Measurements from ENCODE around the gene EXOC6. TPM values are rescaled to one million over a fixed set of nuclear protein-coding genes. Genes with fewer than 3 reads are reported as not detected.
A peak's percentile ranks its signal among the peaks of the same experiment; 100 is the strongest.

Gene EXOC6
- total and polyA plus RNA-seq, 10 of the 15 experiments (the other 5 are each of a cell fraction or from before 2014, with no cell fraction given): 7.6 to 53.8 (median 13.3) TPM

DNA sequence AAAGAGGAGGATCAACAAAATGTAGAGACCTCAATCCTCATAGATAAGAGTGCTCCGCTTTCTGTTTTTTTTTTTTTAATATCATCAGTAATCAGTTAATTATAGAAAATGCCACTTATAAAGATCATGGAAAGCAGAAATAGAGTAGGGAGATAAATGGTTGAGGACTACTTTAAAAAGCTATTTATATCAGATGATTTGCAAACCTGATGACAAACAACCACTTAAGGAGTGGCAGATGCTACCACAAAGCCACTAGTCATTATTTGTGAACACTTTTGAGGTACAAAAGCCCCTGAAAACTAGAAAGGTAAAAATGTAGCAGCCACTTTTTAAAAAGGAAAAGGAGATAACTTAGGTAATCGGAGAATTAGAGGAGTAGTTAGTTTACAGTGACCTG lies 113.3 kb downstream of the EXOC6 start:
- ChIA-PET RAD21 (ENCODE audit: unreplicated experiment) (no interaction called here), POLR2A (no interaction called here), CTCF (no interaction called here), SMC1A (ENCODE audit: uncharacterized antibody, unreplicated experiment) (interaction anchor here (0.6 kb wide), 1 partner anchor 370 kb away, joined by 3 read pairs; no protein-coding TSS in a partner anchor)
- Histone ChIP-seq H3K36me3 (ENCODE audit: control insufficient read depth in 2 of 2, insufficient read depth in 2 of 2, low read length in 1 of 2) (no peaks in the 10 kb centered on the region), H3K4me3 (no peak overlapping the region), H3K27me3 (replicated peaks in 1 of 2; ENCODE audit: control insufficient read depth in 2 of 2, insufficient read depth in 2 of 2, low read length in 1 of 2) (no peaks in the 10 kb centered on the region), H3K27ac (ENCODE audit: control insufficient read depth, insufficient read depth) (no peak overlapping the region), H4K20me1 (ENCODE audit: control insufficient read depth, insufficient read depth) (no peaks in the 10 kb centered on the region), H2AFZ (ENCODE audit: control insufficient read depth, low read depth, low read length) (no peak overlapping the region), H3K79me2 (ENCODE audit: control insufficient read depth, insufficient read depth, low read length) (no peaks in the 10 kb centered on the region), H3K9ac (ENCODE audit: control insufficient read depth, insufficient read depth, low read length) (no peak overlapping the region), H3K4me1 (ENCODE audit: control insufficient read depth, insufficient read depth, low read length) (no peaks in the 10 kb centered on the region), H3K4me2 (ENCODE audit: control insufficient read depth, insufficient read depth) (no peak overlapping the region), H3K9me3 (replicated peaks; ENCODE audit: control insufficient read depth, insufficient read depth, low read length) (no peaks in the 10 kb centered on the region)
- no peak for FAIRE-seq
- BruUV-seq (replicated peaks): no TSS peak
- intact Hi-C loops (cut with micrococcal nuclease; ENCODE audit: unreplicated experiment) (no loop called here), in situ Hi-C loops (cut with MboI) (no loop called here)
- TF ChIP-seq SPI1 (IDR thresholded peaks at IDR 0.05; ENCODE audit: borderline replicate concordance, insufficient read depth, low read depth, low read length) (no peak), ATF7 (IDR thresholded peaks at IDR 0.05; ENCODE audit: low read depth) (no peak), POLR2A (IDR thresholded peaks at IDR 0.05; ENCODE audit: low read depth, low read length) (no peak), MEF2B (IDR thresholded peaks at IDR 0.05; ENCODE audit: partially characterized antibody, poor library complexity, severe bottlenecking) (no peak)
- ATAC-seq: no peak
- DNase-seq (ENCODE audit: low read depth, low spot score): no peak
- 100% methylated on average over 2 of the region's 2 CpGs for WGBS (ENCODE audit: insufficient coverage, insufficient replicate concordance, low lambda C conversion rate, missing lambda C conversion rate)

GRCh38 chr10:92965314-92965713 lies 117.0 kb downstream of the EXOC6 start:
- no peaks in the 10 kb centered on the region for H3K4me1 ChIP-seq (ENCODE audit: control insufficient read depth, insufficient read depth, low read length)
- ChIA-PET CTCF (interaction anchor here (0.7 to 3.2 kb wide), 50 partner anchors 9 to 546 kb away, joined by 3 to 26 read pairs (median 4); no protein-coding TSS in a partner anchor), POLR2A (interaction anchor here (0.6 kb wide), 1 partner anchor 16 kb away, joined by 3 read pairs; no protein-coding TSS in a partner anchor), SMC1A (ENCODE audit: uncharacterized antibody, unreplicated experiment) (interaction anchor here (0.6 to 1.9 kb wide), 15 partner anchors 9 to 411 kb away, joined by 3 to 9 read pairs (median 4); no protein-coding TSS in a partner anchor), RAD21 (ENCODE audit: unreplicated experiment) (interaction anchor here (1.0 to 1.6 kb wide), 7 partner anchors 45 to 398 kb away, joined by 3 to 4 read pairs (median 4); no protein-coding TSS in a partner anchor)
- ATAC-seq: 0 out of 3 replicates have a peak, but pooled peaks have one; percentile 33
- no peak for DNase-seq (ENCODE audit: low read depth, low spot score)
- in situ Hi-C loops (cut with MboI) (no loop called here), intact Hi-C loops (cut with micrococcal nuclease; ENCODE audit: unreplicated experiment) (loop anchor here (1.0 to 5.0 kb wide), 4 partner anchors 72 to 387 kb away; no protein-coding TSS in a partner anchor)
- no peaks in the 10 kb centered on the region for H3K36me3 ChIP-seq (ENCODE audit: control insufficient read depth in 2 of 2, insufficient read depth in 2 of 2, low read length in 1 of 2)
- H3K4me2 ChIP-seq (ENCODE audit: control insufficient read depth, insufficient read depth): no peak overlapping the region
- no peak overlapping the region for H2AFZ ChIP-seq (ENCODE audit: control insufficient read depth, low read depth, low read length)
- no peaks in the 10 kb centered on the region for H3K27me3 ChIP-seq (replicated peaks in 1 of 2; ENCODE audit: control insufficient read depth in 2 of 2, insufficient read depth in 2 of 2, low read length in 1 of 2)
- H3K9ac ChIP-seq (ENCODE audit: control insufficient read depth, insufficient read depth, low read length): no peak overlapping the region
- BruUV-seq (replicated peaks): no TSS peak
- peak; percentile 72 for FAIRE-seq
- 98% methylated on average over 2 of the region's 2 CpGs for WGBS (ENCODE audit: insufficient coverage, insufficient replicate concordance, low lambda C conversion rate, missing lambda C conversion rate)
- H3K79me2 ChIP-seq (ENCODE audit: control insufficient read depth, insufficient read depth, low read length): no peaks in the 10 kb centered on the region
- no peak overlapping the region for H3K4me3 ChIP-seq
- no peaks in the 10 kb centered on the region for H3K9me3 ChIP-seq (replicated peaks; ENCODE audit: control insufficient read depth, insufficient read depth, low read length)
- H4K20me1 ChIP-seq (ENCODE audit: control insufficient read depth, insufficient read depth): no peaks in the 10 kb centered on the region
- no peak overlapping the region for H3K27ac ChIP-seq (ENCODE audit: control insufficient read depth, insufficient read depth)
- TF ChIP-seq ZNF384 (IDR thresholded peaks at IDR 0.05; ENCODE audit: borderline replicate concordance, low read depth, low read length): peak; percentile 35; the same call in 1 of the 2 replicates
- no peak for TF ChIP-seq ZZZ3 (IDR thresholded peaks at IDR 0.05; ENCODE audit: control insufficient read depth, insufficient read length, low read depth)
- TF ChIP-seq, protein P1, sequence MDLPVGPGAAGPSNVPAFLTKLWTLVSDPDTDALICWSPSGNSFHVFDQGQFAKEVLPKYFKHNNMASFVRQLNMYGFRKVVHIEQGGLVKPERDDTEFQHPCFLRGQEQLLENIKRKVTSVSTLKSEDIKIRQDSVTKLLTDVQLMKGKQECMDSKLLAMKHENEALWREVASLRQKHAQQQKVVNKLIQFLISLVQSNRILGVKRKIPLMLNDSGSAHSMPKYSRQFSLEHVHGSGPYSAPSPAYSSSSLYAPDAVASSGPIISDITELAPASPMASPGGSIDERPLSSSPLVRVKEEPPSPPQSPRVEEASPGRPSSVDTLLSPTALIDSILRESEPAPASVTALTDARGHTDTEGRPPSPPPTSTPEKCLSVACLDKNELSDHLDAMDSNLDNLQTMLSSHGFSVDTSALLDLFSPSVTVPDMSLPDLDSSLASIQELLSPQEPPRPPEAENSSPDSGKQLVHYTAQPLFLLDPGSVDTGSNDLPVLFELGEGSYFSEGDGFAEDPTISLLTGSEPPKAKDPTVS (IDR thresholded peaks at IDR 0.05; ENCODE audit: low read depth, low read length): no peak
- no peak for TF ChIP-seq MYB (IDR thresholded peaks at IDR 0.05; ENCODE audit: borderline replicate concordance, low read depth, low read length)
- TF ChIP-seq, protein P2, sequence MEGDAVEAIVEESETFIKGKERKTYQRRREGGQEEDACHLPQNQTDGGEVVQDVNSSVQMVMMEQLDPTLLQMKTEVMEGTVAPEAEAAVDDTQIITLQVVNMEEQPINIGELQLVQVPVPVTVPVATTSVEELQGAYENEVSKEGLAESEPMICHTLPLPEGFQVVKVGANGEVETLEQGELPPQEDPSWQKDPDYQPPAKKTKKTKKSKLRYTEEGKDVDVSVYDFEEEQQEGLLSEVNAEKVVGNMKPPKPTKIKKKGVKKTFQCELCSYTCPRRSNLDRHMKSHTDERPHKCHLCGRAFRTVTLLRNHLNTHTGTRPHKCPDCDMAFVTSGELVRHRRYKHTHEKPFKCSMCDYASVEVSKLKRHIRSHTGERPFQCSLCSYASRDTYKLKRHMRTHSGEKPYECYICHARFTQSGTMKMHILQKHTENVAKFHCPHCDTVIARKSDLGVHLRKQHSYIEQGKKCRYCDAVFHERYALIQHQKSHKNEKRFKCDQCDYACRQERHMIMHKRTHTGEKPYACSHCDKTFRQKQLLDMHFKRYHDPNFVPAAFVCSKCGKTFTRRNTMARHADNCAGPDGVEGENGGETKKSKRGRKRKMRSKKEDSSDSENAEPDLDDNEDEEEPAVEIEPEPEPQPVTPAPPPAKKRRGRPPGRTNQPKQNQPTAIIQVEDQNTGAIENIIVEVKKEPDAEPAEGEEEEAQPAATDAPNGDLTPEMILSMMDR (IDR thresholded peaks at IDR 0.05 in 2 of 3, conservative IDR thresholded peaks at IDR 0.05 in 1 of 3; ENCODE audit: control insufficient read depth in 2 of 3, extremely low read depth in 1 of 3, insufficient read depth in 1 of 3, low read depth in 3 of 3, low read length in 3 of 3): peak; percentile 32 to 59 (median 38); a peak in 5 of 6 replicates
- peak; percentile 19; the same call in 1 of the 2 replicates for TF ChIP-seq SMC3 (IDR thresholded peaks at IDR 0.05; ENCODE audit: borderline replicate concordance, low read length)
- TF ChIP-seq EZH2 (IDR thresholded peaks at IDR 0.05; ENCODE audit: borderline replicate concordance, control insufficient read depth, low read depth, low read length): no peak
